ENCODE data around the gene PEPD.

PEPD gene

DNA sequence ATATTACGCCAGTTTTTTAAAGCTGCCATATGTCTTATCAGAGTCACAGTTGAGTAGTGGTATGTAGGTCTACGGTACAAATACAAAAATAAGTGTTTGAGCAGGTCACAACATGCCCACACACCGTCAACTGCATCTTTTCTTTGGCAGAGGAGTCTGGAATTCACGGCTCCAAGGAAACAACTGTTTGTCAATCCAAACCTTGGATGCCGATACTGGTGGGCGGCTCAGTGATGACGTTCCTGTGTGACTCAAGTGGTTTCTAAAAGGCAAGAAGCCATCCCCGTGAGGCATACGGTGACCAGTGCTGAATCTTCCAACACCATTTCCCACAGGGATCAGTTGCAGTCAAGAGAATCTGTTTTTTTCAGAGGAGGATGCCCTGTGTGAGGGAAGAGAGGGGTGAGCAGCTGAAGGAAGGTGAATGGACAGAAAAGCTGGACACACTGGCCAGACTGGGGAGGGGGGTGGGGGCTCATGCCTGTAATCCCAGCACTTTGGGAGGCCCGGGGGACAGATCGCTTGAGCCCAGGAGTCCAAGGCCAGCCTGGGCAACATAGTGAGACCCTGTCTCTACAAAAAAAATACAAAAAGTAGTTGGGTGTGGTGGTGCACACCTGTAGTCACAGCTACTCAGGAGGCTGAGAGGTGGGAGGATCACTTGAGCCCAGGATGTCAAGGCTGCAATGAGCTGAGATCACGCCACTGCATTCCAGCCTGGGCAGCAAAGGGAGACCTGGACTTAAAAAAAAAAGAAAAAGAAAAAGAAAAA, 170.9 kb downstream of the PEPD start:
- DNase-seq (ENCODE audit: low read depth): no peak

DNA sequence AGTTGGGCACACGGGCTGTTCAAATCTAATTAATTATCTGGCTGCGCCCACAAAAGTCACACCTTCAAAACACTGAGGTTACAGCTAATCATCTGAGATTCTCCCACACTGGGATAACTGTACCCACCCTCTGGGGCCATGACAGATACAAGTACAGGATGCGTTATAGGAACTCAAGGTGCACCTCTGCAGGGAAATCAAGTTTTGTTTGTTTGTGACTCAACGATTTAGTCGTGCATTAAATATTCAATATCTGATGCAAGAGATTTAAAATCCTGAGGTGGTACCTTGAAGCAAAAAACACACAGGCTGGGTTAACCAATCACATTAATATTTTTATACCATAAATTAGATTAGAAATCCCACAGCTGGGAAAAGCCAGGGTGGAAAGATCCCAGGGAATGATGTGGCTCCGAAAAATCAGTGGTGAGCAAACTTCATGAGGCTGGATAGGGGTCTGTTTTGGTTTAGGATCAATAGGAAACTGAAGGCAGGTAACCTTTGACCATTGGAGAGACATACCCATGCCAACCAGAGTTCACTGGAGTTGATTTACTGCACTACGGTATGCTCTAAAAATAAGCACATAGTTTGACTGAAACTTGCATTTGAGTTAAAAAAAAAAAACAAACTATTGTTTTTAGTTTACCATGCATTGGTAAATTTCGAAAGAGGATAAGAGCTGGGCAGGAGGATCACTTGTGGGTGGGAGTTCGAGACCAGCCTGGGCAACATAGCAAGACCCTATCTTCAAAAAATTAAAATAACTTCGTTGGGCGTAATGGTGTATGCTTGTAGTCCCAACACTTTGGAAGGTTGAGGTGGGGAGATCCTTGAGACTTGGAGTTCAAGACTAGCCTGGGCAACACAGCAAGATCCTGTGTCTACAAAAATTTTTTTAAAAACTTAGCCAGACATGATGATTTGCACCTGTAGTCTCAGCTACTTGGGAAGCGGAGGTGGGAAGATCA, 172.0 kb downstream of the PEPD start:
- DNase-seq (ENCODE audit: low read depth): no peak

DNA sequence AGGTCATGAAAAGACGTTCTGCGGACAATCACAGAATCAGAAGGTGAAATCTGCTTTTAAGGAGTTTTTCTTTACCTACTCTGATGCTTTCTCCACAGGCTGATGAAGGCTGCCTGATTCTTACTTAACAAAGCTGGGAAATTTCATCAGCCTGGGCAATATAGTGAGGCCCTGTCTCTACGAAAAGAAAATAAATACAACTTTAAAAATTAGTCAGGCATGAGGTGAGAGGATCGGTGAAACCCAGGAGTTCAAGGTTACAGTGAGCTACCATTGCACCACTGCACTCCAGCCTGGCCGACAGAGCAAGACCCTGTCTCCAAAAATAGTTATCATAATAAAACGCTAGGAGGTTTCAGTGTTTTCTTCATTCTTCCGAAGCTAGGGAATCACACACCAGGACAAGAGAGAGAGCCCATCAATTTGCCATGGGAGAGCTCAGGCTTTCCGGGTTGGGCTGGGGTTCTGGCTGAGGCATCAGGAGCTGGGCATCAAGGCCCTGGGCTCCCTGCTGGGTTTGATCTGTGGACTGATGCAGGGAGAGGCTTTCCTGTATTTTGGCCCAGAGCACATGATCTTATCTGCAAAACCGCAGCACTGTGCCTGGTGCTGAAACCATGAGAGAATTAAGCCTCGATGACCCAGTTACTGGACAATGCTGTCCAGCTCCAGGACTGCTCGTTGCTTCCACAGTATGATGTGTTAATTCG, 173.1 kb downstream of the PEPD start:
- DNase-seq (ENCODE audit: low read depth): no peak

DNA sequence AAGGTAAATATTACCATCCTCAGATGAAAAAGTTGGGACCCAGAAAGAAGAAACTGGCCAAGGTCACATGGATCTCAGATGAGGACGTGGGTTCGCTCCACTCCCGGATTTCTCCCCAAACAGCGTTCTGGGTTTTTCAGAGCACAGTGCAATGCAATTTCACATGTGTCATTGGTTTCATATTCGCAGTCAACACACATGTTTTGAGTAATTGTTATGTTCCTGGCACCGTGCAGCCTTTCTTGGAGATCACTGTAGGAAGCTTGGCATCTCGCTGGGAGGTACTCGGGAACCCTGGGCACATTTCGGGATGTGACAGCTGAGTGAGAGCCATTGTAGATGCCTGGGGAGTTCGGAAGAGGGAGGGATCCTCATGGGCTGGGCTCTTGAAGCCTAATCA, 174.3 kb downstream of the PEPD start:
- DNase-seq (ENCODE audit: low read depth): no peak

DNA sequence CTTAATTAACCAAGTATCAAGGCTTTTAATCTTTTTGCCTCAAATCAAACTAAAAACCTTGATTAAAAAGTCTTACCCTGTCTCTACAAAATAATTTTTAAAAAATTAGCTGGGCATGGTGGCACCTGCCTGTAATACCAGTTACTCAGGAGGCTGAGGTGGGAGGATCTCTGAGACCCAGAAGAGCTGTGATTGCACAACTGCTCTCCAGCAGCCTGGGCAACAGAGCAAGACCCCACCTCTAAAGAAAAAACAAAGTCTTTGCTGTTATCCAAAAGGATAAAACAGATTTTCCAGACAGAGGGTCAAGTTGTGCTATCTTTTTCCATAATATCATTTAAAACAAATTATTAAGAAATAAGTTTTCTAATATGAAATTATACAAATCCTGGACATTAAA, 174.9 kb downstream of the PEPD start:
- no peak for DNase-seq (ENCODE audit: low read depth)

DNA sequence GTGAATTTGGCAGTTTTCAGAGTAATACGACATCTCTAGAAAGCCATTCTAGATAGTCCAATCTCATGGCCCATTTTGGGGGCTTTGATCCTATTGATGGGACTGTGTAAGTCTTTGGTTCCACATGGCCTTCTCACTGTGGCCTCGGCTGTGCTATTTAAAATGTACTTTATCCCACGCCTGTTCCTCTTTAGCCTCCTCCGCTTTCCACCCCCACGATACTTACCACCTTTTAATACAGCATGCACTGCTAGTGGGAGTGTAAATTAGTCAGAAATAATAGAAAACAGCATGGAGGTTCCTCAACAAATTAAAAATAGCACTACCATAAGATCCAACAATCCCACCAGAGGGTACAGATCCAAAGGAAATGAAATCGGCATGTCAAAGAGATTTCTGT, 176.4 kb downstream of the PEPD start:
- no peak for DNase-seq (ENCODE audit: low read depth)

DNA sequence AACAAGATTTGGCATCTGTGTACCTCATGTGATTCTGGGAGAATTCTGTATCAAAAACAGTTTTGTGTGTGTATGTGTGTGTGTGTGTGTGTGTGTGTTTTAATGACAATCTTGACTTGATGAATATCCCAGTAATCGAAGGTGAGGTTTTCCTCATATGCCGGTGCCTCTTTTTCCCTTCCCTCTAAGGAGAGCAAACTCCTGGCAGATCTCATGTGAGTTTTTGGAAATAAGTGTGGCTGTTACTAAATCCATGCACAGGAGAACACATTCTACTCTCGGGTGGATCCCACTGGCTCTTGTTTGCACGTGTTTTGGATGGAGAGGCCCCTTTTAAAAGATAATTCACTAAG, 177.0 kb downstream of the PEPD start:
- DNase-seq (ENCODE audit: low read depth): no peak

DNA sequence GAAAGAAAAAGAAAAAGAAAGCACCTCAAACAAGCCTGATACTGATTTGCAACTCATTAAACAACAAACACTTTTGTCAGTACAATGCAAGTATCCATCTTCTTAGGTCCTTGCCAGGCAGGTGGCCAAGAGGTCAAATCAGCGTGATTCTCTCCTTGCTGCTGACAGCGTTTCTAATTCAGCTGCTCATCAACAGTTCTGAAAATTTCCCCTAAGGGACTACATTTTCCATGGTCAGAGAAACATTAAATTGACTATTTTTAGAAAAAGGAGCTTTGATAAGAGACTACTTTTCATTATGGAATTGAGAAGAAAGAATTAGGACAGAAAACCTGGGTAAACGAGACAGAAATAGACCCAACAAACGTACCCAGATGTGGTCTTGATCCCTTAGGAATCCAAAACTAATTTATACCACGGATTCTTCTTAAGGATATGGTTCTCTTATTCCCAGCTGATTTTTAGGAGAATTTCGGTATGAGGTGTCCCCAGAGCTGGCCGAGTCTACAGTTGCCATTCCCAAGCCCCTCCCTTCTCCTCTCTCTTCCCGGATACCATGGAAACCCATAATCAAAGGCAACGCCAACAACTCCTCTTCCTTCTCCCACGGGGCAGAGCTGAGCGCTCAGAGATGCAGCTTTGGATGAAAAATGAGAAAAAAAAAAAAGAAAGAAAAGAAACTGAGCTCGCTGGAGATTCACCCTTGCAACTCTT, 177.6 kb downstream of the PEPD start:
- DNase-seq (ENCODE audit: low read depth): no peak

DNA sequence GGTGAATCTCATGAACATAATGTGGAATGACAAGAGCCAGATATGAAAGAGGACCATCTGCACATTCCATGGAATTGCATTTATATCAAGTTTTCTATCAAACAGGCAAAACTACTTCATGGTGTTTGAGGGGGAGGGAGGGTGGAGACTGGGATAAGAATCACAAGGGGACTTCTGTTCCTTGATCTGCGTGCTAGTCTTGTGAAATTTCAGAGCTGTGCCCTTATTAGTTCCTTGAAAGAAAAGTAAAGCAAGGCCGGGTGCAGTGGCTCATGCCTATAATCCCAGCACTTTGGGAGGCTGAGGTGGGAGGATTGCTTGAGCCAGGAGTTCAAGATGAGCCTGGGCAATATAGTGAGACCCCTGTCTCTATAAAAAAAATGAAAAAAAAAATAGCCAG, 178.3 kb downstream of the PEPD start:
- DNase-seq (ENCODE audit: low read depth): no peak

DNA sequence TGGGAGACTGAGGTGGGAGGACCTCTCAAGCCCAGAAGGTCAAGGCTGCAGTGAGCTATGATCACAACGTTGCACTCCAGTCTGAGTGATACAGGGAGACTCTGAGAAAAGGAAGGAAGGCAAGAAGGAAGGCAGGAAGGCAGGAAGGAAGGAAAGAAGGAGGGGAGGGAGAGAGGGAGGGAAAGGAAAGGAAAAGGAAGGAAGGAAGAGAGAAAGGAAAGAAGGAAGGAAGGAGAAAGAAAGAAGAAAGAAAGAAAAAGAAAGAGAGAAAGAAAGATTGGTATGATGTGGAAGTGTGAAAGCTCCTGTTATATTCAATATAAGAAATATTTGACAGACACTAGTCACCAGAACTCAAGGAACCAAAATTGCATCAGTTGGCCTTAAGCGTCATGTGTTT, 180.6 kb downstream of the PEPD start:
- DNase-seq (ENCODE audit: low read depth): no peak

DNA sequence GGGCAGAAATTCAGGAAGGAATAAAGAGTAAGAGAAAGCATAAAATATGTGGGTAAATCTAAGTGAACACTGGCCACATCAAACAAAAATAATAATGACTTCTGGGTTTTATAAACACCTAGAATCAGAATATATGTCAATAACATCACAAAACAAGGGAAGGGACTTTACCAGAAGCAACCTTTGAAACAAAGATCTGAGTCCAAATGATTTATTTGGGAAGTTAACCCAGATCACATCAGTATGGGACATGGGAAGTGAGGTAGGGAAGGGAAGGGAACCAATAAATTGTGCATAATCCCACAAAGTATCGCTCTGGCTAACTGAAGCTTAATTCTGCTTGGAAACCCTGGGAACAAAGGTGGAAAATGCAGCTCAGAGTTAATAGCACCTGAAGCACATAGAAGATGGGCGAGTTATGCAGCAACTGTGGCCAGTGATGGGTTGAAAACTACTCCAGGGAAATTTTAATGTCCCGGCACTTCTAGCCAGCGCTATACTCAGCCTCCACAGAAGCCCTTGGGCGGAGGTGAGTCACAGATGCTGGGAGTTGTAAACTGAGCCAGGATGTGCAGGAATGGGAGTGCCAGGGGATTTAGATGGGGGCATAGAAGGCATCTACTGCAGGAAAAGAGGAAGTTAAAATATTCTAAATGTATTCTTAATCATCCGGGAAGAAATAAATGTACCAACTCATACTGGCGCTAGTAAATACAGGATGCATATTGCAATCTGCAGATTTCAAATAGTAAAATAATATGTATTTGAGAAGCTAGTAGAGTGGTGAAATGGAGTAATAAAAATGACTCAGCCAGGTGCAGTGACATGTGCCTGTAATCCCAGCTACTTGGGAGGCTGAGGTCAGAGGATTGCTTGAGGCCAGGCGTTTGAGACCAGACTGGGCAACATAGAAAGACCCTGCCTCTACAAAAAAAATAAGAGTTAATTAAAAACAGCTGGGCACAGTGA, 182.3 kb downstream of the PEPD start:
- no peak for DNase-seq (ENCODE audit: low read depth)
